H1 (cell line): ENCODE results near the gene PTPN2. TPM values are rescaled to one million over a fixed set of nuclear protein-coding genes. Genes with fewer than 3 reads are reported as not detected.

Experiments used
- CTCF ChIA-PET: fragments of 300-600 bp; sonication (Branson Sonifier 250); formaldehyde crosslinking; loops from one replicate; lab custom pipeline; 2021; ENCODE audit not compliant: partially characterized antibody; lab: Charles Lee
- POLR2A ChIA-PET: fragments of 300-600 bp; sonication (Branson Sonifier 250); formaldehyde crosslinking; loops from one replicate; lab custom pipeline; 2021; ENCODE audit warnings: inconsistent platforms; ENCODE audit not compliant: partially characterized antibody; lab: Charles Lee
- DNase-seq, 2 experiments: peaks; one replicate each; pipeline versions ENCODE4 v3.0.0 to v3.0.0-alpha.2; 2010 to 2022; ENCODE audit warnings: low spot score in 2 of 2, low read depth in 1 of 2, mixed read lengths in 1 of 2
- FAIRE-seq: peaks from 2 replicates; lab custom pipeline; 2011; peaks lifted over from hg19 to GRCh38; lab: Jason Lieb, UNC
- H2AFZ ChIP-seq: 2 replicates; pipeline ENCODE4 v1.8.1; 2012; ENCODE audit warnings: low read length, inconsistent platforms
- H2AK5ac ChIP-seq: 2 replicates; pipeline ENCODE4 v1.6.1; 2013; ENCODE audit warnings: low read depth, low read length
- H2BK120ac ChIP-seq: replicated peaks from 2 replicates; pipeline ENCODE3; 2013; ENCODE audit warnings: low read depth, low read length, inconsistent platforms
- H2BK12ac ChIP-seq: 2 replicates; pipeline ENCODE4 v1.6.1; 2013; ENCODE audit warnings: low read depth, low read length
- H2BK15ac ChIP-seq: 2 replicates; pipeline ENCODE4 v1.6.1; 2013; ENCODE audit warnings: low read length
- H2BK20ac ChIP-seq: 2 replicates; pipeline ENCODE4 v1.6.1; 2013; ENCODE audit warnings: low read length
- H2BK5ac ChIP-seq: 2 replicates; pipeline ENCODE4 v1.6.1; 2013; ENCODE audit warnings: low read depth, low read length
- H3K14ac ChIP-seq: 2 replicates; pipeline ENCODE4 v1.6.1; 2013; ENCODE audit warnings: inconsistent platforms; ENCODE audit not compliant: insufficient read length
- H3K18ac ChIP-seq: 2 replicates; pipeline ENCODE4 v1.6.1; 2013; ENCODE audit warnings: low read length; ENCODE audit errors: extremely low read depth
- H3K23ac ChIP-seq: 2 replicates; pipeline ENCODE4 v1.6.1; 2013; ENCODE audit warnings: inconsistent platforms; ENCODE audit not compliant: insufficient read length
- H3K23me2 ChIP-seq: 2 replicates; pipeline ENCODE4 v1.6.1; 2013; ENCODE audit warnings: low read depth, low read length
- H3K27ac ChIP-seq: 2 replicates; pipeline ENCODE4 v1.6.1; 2011; ENCODE audit warnings: low read depth, low read length, inconsistent platforms
- H3K27me3 ChIP-seq, 4 experiments: replicated peaks in 1 of 4; 1 replicate in 1 of 4; 2 replicates in 3 of 4; pipeline versions ENCODE4 v1.6.1 to v1.8.1; 2011 to 2013; ENCODE audit warnings: low read length in 3 of 4, mild to moderate bottlenecking in 3 of 4, inconsistent platforms in 2 of 4, mixed read lengths in 2 of 4, moderate library complexity in 1 of 4; ENCODE audit not compliant: control insufficient read depth in 3 of 4, insufficient read depth in 3 of 4; ENCODE audit errors: extremely low read depth in 1 of 4
- H3K36me3 ChIP-seq, 4 experiments: 2 replicates each; pipeline versions ENCODE4 v1.6.1 to v1.8.1; 2011 to 2013; ENCODE audit warnings: mild to moderate bottlenecking in 4 of 4, low read length in 3 of 4, moderate library complexity in 2 of 4, control low read depth in 1 of 4, inconsistent platforms in 1 of 4; ENCODE audit not compliant: insufficient read depth in 4 of 4, control insufficient read depth in 2 of 4
- H3K4ac ChIP-seq: replicated peaks from 2 replicates; pipeline ENCODE3; 2013; ENCODE audit warnings: low read length, low read depth, mixed read lengths, inconsistent platforms; ENCODE audit not compliant: insufficient read length
- H3K4me1 ChIP-seq, 4 experiments: replicated peaks in 1 of 4; 1 replicate in 1 of 4; 2 replicates in 3 of 4; pipeline versions ENCODE4 v1.6.1 to v1.8.1; 2011 to 2013; ENCODE audit warnings: low read length in 3 of 4, inconsistent platforms in 2 of 4, mixed read lengths in 1 of 4; ENCODE audit not compliant: insufficient read depth in 4 of 4, control insufficient read depth in 3 of 4
- H3K4me2 ChIP-seq, 2 experiments: 2 replicates each; pipeline versions ENCODE4 v1.6.1 to v1.8.1; 2011 to 2013; ENCODE audit warnings: low read depth in 2 of 2, low read length in 2 of 2, control low read depth in 1 of 2, inconsistent platforms in 1 of 2, mild to moderate bottlenecking in 1 of 2; ENCODE audit not compliant: insufficient read depth in 1 of 2
- H3K4me3 ChIP-seq, 4 experiments: fragments of 200-600, 300-600 bp in 1 of 4; sonication (generic), shearing (Covaris generic), sonication (Bioruptor Twin) in 1 of 4; 2 replicates each; pipeline versions ENCODE4 v1.5.1 to v1.8.1; 2011 to 2016; ENCODE audit warnings: low read length in 4 of 4, low read depth in 3 of 4, control low read depth in 2 of 4, inconsistent platforms in 2 of 4, mild to moderate bottlenecking in 2 of 4, mixed read lengths in 1 of 4, moderate library complexity in 1 of 4; ENCODE audit not compliant: insufficient read depth in 2 of 4; ENCODE audit errors: extremely low read depth in 1 of 4
- H3K56ac ChIP-seq: replicated peaks from 2 replicates; pipeline ENCODE3; 2013; ENCODE audit warnings: low read depth, mild to moderate bottlenecking, mixed read lengths, low read length, inconsistent platforms; ENCODE audit not compliant: insufficient read length
- H3K79me1 ChIP-seq: 2 replicates; pipeline ENCODE4 v1.6.1; 2013; ENCODE audit warnings: low read depth, low read length, control low read depth
- H3K79me2 ChIP-seq, 2 experiments: 2 replicates each; pipeline versions ENCODE4 v1.6.1 to v1.8.1; 2012 to 2013; ENCODE audit warnings: low read length in 2 of 2, mild to moderate bottlenecking in 2 of 2, inconsistent platforms in 1 of 2; ENCODE audit not compliant: insufficient read depth in 2 of 2, control insufficient read depth in 1 of 2
- H3K9ac ChIP-seq, 4 experiments: replicated peaks in 1 of 4; 1 replicate in 1 of 4; 2 replicates in 3 of 4; pipeline versions ENCODE4 v1.6.1 to v1.8.1; 2011 to 2013; ENCODE audit warnings: low read depth in 3 of 4, low read length in 3 of 4, control low read depth in 2 of 4, mild to moderate bottlenecking in 2 of 4, moderate library complexity in 2 of 4, inconsistent platforms in 1 of 4; ENCODE audit errors: extremely low read depth in 1 of 4
- H3K9me3 ChIP-seq, 2 experiments: 2 replicates each; pipeline versions ENCODE4 v1.6.1 to v1.8.1; 2012 to 2013; ENCODE audit warnings: mild to moderate bottlenecking in 2 of 2, moderate library complexity in 2 of 2, control low read depth in 1 of 2, inconsistent platforms in 1 of 2, low read depth in 1 of 2, low read length in 1 of 2, mixed read lengths in 1 of 2; ENCODE audit not compliant: insufficient read depth in 2 of 2
- H4K20me1 ChIP-seq, 2 experiments: replicated peaks in 1 of 2; 2 replicates each; pipeline versions ENCODE3 to v1.8.1; 2011 to 2013; ENCODE audit warnings: inconsistent platforms in 2 of 2, low read length in 2 of 2, mild to moderate bottlenecking in 1 of 2; ENCODE audit not compliant: insufficient read depth in 2 of 2, control insufficient read depth in 1 of 2
- H4K5ac ChIP-seq: 2 replicates; pipeline ENCODE4 v1.6.1; 2013; ENCODE audit warnings: low read length, low read depth, mixed read lengths, inconsistent platforms; ENCODE audit not compliant: insufficient read length
- H4K8ac ChIP-seq: 2 replicates; pipeline ENCODE4 v1.8.0; 2013; ENCODE audit warnings: mild to moderate bottlenecking, moderate library complexity, low read length, inconsistent platforms; ENCODE audit not compliant: insufficient read depth; ENCODE audit errors: extremely low read depth
- H4K91ac ChIP-seq: replicated peaks from 2 replicates; pipeline ENCODE3; 2013; ENCODE audit warnings: low read length, mixed read lengths, inconsistent platforms; ENCODE audit not compliant: insufficient read length
- CREB1 ChIP-seq: IDR thresholded peaks from 2 replicates; pipeline ENCODE4 v1.6.1; 2012; ENCODE audit warnings: inconsistent platforms
- E2F6 ChIP-seq: IDR thresholded peaks from 2 replicates; pipeline ENCODE4 v1.6.1; 2012; ENCODE audit warnings: inconsistent platforms
- EGR1 ChIP-seq: IDR thresholded peaks from 2 replicates; pipeline ENCODE4 v1.6.1; 2011; ENCODE audit warnings: low read depth, low read length, borderline replicate concordance
- EZH2 ChIP-seq: fragments of 200-600 bp; sonication (generic); IDR thresholded peaks from 2 replicates; pipeline ENCODE4 v1.7.1; 2012; ENCODE audit warnings: low read depth, mild to moderate bottlenecking, moderate library complexity, low read length, inconsistent platforms; ENCODE audit not compliant: severe bottlenecking
- GABPA ChIP-seq: IDR thresholded peaks from 2 replicates; pipeline ENCODE4 v1.6.1; 2011; ENCODE audit warnings: mild to moderate bottlenecking, low read length, moderate library complexity, borderline replicate concordance; ENCODE audit not compliant: insufficient read depth
- KDM1A ChIP-seq: fragments of 200-600, 300-600 bp; sonication (generic); IDR thresholded peaks from 2 replicates; pipeline ENCODE4 v1.7.1; 2016; ENCODE audit warnings: mild to moderate bottlenecking, low read length, borderline replicate concordance
- KDM4A ChIP-seq: IDR thresholded peaks from one replicate; pipeline ENCODE4 v1.7.1; 2012; ENCODE audit warnings: low read depth, mild to moderate bottlenecking, moderate library complexity, low read length, inconsistent platforms; ENCODE audit not compliant: severe bottlenecking
- KDM5A ChIP-seq: fragments of 200-600 bp; IDR thresholded peaks from 2 replicates; pipeline ENCODE4 v1.7.1; 2012; ENCODE audit warnings: mild to moderate bottlenecking, low read length, inconsistent platforms, mixed read lengths
- SIN3A ChIP-seq, 2 experiments: IDR thresholded peaks in 1 of 2; conservative IDR thresholded peaks in 1 of 2; 2 replicates each; pipeline ENCODE4 v1.6.1; 2011 to 2012; ENCODE audit warnings: low read length in 2 of 2, improper control_type of control experiment in 1 of 2, low read depth in 1 of 2, mild to moderate bottlenecking in 1 of 2
- SP1 ChIP-seq: IDR thresholded peaks from 2 replicates; pipeline ENCODE4 v1.6.1; 2011; ENCODE audit warnings: low read depth, low read length
- SP2 ChIP-seq: IDR thresholded peaks from 2 replicates; pipeline ENCODE4 v1.6.1; 2012; ENCODE audit warnings: mild to moderate bottlenecking, low read length, inconsistent platforms
- USF2 ChIP-seq: IDR thresholded peaks from 2 replicates; pipeline ENCODE4 v1.6.1; 2011; ENCODE audit warnings: low read length, improper control_type of control experiment
- YY1 ChIP-seq: IDR thresholded peaks from 2 replicates; pipeline ENCODE4 v1.6.1; 2011; ENCODE audit warnings: low read depth, mild to moderate bottlenecking, low read length
- WGBS, 2 experiments: shearing (Covaris generic) in 1 of 2; methylation state at CpG; one replicate each; pipeline versions ENCODE4 v1.1.6 to v1.1.7; 2013 to 2015; ENCODE audit warnings: low lambda C conversion rate in 2 of 2, mixed read lengths in 2 of 2, inconsistent platforms in 1 of 2, low coverage in 1 of 2, missing lambda C conversion rate in 1 of 2; ENCODE audit not compliant: insufficient replicate concordance in 2 of 2, insufficient coverage in 1 of 2, insufficient read length in 1 of 2; ENCODE audit errors: extremely low coverage in 1 of 2, missing lambda C conversion rate in 1 of 2; 5-methylcytosine and 5-hydroxymethylcytosine counted together
- polyA plus RNA-seq, 7 experiments: library from polyadenylated mRNA; depleted of rRNA in 3 of 7; stranded (reverse) in 5 of 7; unstranded in 2 of 7; fragments of >200 nt in 5 of 7; fragments of 200-250 nt in 2 of 7; gene quantifications; 1 replicate in 5 of 7; 2 replicates in 1 of 7; 4 replicates in 1 of 7; pipeline versions ENCODE4 v1.2.1 to v1.2.3, GENCODE V29; 2011 to 2013; ENCODE audit warnings: missing spikeins in 2 of 7, mixed read lengths in 2 of 7
- total RNA-seq: library from RNA; stranded (reverse); fragmentation: NEBNext Ultra II Directional; extraction: Animal tissue kit (Norgen Biotek cat#: 25700); gene quantifications from 2 replicates; pipeline ENCODE4 v1.2.1, GENCODE V29; 2021

The PTPN2 gene
- total and polyA plus RNA-seq, 2 of the 8 experiments (the other 6 are each of a cell fraction or from before 2014, with no cell fraction given) = 16.4 to 54.0 TPM

- Histone ChIP-seq H3K4me3 (no peak overlapping the region), H2BK5ac (no peak overlapping the region), H4K5ac (no peak overlapping the region), H4K91ac (no peak overlapping the region), H3K4ac (no peak overlapping the region), H3K36me3 (no peaks in the 10 kb centered on the region), H3K4me2 (no peak overlapping the region), H2BK20ac (no peak overlapping the region), H3K18ac (no peak overlapping the region), H3K23me2 (no peaks in the 10 kb centered on the region), H3K79me1 (no peaks in the 10 kb centered on the region), H2AFZ (no peak overlapping the region), H2BK120ac (no peak overlapping the region), H2BK12ac (no peak overlapping the region), H3K79me2 (no peaks in the 10 kb centered on the region), H3K9me3 (no peaks in the 10 kb centered on the region), H3K4me1 (no peaks in the 10 kb centered on the region), H4K20me1 (peaks cover 0 to 1% of the 10 kb centered on the region in 2 experiments), H2AK5ac (no peak overlapping the region), H3K9ac (no peak overlapping the region), H3K56ac (no peak overlapping the region), H4K8ac (no peak overlapping the region), H3K27me3 (no peaks in the 10 kb centered on the region), H3K23ac (no peak overlapping the region), H3K27ac (no peak overlapping the region), H3K14ac (no peak overlapping the region), H2BK15ac (no peak overlapping the region)
- WGBS, 2 experiments = 95% methylated on average over 13 of the region's 13 CpGs; no CpG with 5 or more reads in 1 of the 2 experiments
- DNase-seq = no peak
- ChIA-PET POLR2A (no interaction called here), CTCF (interaction anchor here (0.8 to 2.1 kb wide), 5 partner anchors 13 to 330 kb away, joined by 3 to 7 read pairs (median 5); no protein-coding TSS in a partner anchor)
- FAIRE-seq = no peak
- TF ChIP-seq SP1 = no peak
- TF ChIP-seq CREB1 = no peak
- no peak for TF ChIP-seq SIN3A (conservative IDR thresholded peaks at IDR 0.05 in 1 of 2, IDR thresholded peaks at IDR 0.05 in 1 of 2; ENCODE audit: low read depth in 1 of 2, low read length in 2 of 2)
- TF ChIP-seq EGR1 = no peak
- TF ChIP-seq SP2 = no peak
- TF ChIP-seq E2F6 = no peak
- no peak for TF ChIP-seq YY1
- no peak for TF ChIP-seq EZH2
- no peak for TF ChIP-seq KDM1A
- no peak for TF ChIP-seq KDM4A
- TF ChIP-seq GABPA = no peak
- no peak for TF ChIP-seq USF2
- no peak for TF ChIP-seq KDM5A
Measured at GRCh38 chr18:12749121-12749520, 134.9 kb downstream of the PTPN2 start.
